GM18520 (cell line): Measurements from ENCODE around the gene PUM2.
A peak's percentile ranks its signal among the peaks of the same experiment; 100 is the strongest.

Source experiments
- ATAC-seq: cut with Tn5 transposase; IDR thresholded peaks from one replicate; pipeline ENCODE4 v1.9.1; 2021; ENCODE audit not compliant: unreplicated experiment

Gene PUM2

DNA sequence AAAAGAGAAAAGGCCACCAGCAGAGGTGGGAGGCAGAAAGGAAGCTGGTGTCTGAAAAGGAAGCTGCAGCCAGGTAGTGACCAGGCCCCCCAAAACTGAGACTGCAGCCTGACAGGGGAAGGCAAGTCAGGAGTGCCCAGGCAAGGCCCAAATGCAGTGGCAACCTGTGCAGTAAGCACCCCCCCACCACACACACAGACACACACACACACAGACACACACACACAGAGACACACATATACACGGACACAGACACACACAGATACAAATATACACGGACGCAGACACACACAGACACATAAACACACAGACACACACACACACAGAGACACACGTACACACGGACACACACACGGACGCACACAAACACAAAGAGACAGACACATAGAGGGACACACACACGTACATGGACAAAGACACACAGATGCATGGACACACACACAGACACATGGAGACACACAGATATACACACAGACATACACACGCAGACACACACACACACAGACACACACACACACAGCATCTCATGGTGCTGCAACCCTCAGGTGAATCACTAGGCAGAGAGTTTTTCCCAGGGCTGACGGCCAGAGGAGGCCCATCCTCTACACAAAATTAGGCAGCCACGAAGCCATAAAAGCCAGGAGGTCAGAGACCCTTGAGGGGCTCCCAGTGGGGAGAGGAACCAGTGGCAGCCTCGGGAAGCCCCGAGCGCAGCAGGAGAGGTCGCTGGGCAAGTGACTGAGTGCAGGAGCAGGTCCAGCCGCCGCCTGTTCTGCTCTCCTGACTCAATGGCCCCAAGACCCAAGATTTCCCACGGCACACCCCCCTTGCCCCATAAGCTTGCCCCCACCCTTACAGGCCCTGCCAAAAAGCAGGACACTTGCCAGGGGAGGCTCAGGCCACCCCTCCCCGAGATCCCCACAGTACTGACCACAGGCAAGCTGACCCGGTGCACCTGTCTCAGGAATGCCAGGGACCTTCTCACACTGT, 132.0 kb downstream of the PUM2 start:
- ATAC-seq, result no peak

- ATAC-seq, result no peak
Observed at GRCh38 chr2:20217041-20217970, 133.3 kb downstream of the PUM2 start.

DNA sequence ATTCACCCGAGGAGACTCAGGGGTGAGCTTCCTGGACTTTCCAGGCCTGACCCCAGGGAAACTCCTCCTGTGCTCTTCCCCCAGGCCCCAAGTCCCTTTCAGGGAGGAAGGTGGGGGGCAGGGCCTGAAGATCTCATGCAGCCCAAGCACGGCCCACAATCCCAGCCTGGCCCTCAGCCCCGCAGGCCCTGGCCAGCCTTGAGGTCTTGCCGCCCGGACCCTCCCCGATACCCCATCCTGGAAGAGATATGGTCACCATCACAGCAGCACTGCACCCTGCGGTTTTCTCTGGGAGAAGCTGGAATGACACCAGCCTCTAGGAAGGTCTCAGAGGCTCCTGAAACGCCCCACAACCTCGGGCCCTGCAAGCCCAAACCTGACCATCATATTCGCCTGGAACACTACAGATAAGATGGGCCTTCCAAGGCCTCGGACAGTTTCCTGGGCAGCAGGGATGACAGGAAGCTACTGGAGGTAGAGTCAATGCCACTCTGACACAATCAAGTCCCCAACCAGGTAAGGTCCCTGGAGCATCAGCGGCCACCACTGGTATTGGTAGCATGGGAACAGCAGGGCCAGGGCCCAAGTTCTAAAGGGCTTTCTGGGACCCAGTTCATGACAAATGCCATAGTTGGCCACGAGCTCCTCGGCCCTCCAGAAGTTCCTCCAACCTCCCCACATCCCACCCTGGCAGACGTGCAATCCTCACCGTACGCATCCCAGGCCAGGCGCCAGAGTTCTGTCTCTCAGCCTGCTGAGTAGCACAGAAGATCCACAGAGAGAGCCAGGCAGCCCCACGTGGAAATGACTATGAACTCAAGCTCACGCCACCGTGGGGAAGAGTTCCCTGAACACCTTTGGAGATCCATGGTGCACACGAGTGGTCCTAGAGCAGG, 134.3 kb downstream of the PUM2 start:
- no peak for ATAC-seq

DNA sequence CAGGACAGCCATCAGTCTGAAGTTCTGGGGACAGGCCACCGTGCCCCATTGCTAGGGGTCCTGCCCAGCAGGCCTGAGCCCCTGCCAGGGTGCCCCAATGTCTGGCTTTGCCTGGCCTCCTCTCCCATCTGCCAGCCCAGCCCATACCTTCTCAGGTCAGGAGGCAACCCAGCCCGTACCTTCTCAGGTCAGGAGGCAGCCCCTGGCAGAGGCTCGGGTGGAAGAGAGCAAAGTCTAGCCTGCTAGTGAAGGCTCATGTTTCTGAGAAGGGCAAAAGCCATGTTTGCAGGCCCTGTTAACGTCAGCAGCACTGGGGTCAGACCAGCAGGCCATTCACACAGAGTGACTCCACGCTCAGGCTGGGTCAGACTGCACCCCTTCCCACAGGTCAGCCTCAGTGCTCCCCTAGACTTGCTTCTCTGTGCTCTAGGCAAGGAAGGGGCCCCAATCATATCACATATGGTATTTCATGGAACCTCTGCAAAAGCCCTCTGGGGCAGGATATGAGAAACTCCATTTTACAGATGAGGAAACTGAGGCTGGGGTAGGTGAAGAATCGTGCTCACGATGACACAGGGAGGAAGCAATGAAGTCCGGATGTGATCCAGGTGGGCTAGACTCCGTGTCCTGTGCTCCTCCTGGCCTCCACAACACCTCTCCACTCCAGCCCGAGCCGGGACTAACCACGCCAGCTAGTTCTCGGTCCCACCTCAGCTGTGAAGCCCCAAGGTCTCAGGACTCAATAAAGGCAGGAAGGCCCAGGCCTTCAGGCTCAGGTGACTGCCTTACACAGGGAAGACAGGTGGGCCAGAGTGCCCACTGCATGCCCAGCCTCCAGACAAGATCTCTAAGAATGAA, 135.2 kb downstream of the PUM2 start:
- ATAC-seq, result no peak

DNA sequence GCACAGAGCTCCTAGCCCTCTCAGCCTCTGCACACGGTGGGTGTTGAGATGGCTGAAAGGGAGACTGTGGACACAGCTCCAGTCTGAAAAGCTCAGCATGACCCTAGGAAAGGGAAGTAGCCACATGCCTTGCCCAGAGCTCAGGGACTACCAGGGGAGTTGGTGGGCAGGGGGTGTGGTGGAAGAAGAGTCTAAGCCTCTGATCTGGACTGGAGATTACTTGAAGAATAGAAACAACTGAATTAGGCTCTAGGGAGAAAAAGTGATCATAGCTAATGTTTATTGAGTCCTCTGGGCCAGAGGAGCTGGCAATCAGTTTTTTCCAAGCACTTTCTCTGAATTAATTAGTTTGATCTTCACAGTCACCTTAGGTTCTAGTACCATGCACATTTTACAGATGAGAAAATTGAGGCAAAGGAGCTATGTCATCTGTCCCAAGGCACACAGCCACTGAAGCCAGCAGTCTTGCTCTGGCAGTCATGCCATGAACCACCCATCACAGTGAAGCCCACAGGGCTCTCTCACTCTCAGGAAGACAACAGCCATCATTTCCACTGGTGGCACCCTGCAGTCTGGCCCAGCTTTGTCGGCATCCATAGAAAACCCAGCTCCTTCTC, 136.0 kb downstream of the PUM2 start:
- no peak for ATAC-seq

DNA sequence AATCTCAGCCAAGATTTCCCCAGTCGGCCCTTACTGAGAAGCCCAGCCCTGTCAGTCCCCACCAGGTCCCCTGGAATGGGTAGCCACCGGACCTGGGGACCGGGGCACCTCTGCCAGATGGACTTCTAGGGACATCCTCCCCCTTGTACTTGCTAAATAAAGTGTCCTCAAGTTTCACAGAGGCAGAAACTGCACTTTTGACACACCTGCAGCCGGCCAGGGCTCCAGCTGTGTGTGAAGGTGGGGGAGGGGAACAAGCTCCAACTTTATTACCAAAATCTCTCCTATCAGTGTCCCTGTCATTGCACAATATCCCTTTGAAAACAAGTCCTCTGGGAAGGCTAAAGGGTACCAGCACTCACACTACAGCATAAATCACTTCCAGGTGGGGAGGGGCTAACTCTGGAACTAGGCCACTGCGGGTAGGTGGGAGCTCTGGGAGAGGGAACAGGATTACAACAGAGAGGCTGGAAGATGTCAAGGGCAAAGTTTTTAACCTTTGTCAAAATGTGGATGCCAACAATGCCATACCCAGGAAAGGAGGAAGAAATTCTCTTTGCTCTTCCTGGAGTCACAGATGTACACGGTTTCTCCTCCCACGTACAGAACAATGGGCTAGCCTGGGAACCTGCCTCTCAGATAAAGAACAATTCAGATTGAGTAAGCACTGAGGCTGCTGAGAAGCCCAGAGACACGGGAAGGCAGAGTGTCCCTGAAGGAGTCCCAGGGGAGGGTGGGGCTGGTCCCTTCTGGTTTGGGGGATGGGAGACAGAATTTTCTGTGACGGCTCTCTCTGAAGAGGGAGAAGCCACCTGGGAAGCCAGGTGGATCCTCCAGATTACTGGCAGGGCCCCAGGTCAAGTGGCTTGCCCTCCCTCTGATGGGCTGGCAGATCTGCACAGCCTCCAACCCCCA, 136.7 kb downstream of the PUM2 start:
- no peak for ATAC-seq

DNA sequence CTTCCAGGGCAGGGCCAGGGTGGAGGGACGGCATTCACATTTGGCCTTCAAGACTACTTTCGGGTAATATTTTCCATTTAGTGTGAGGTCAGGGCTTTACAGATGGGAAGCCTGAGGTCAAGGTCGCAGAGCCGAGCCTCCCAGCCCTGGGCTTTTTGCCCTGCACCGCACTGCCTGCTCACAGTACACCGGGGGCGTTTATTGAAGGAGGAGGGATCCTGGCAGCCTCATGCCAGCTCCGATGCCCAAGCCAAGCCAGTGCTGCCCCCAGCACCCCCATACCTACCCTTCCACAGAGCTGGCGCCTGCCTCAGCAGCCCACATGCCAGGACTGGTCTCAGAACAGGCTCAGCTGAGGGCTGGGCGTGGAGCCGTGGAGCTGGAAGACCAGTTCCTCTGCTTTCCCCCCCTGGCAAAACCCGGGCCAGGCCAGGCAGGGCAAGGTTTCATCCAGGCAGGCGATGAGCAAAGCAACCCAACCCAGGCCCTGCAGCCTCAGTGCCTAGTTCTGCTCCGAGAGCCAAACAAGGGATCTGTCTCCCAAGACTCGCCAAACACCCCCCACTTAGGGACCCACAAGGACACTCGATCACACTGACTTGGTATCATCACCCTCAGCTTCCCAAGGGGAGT, 137.7 kb downstream of the PUM2 start:
- no peak for ATAC-seq

DNA sequence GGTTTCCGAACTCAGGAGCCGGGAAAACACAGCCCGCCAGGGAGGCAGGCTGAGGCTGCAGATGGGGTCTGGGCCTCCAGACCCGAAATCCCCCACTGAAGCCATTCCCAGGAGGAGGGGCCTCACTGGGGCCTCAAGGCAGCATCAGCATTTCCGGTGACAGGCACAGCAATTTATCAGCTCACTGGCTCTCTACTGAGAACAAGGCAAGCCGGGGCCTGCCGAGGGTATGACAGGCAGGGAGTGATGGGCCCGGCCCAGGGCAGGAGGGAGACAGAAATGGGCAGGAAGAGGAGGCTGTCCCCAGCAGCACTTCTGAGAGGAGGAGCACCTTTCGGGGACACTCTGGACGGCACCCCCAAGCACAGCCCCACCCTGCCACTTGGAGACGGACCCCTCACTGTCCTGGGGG, 138.2 kb downstream of the PUM2 start:
- ATAC-seq, result peak; percentile 51

DNA sequence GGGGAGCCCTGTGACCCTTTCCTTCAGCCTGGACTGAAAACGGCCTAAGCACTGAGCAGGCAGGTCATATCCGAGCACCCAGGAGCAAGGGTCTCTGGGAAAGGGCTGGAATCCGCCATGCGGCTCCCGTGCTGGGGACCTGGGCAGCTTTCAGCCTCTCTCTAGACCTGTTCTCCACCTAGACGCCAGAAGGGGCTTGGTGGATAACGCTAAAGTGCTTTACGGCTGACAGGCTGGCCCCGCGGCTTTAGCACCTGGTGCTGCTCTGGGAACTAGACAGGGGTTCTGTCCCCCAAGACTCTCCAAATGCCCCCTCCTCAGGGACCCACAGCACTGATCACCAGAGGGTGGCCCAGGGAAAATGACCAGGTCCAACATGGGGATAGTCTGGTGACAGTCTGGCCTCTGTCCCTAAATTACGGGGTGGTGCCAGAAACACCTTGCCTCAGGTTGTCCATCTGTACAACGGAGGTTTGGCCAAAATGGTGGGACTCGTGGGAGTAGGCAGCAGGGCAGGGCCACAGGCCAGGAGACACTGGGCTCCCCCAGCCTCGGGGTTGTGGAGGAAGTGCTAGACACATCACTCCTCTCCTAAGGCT, 138.7 kb downstream of the PUM2 start:
- ATAC-seq, result no peak

DNA sequence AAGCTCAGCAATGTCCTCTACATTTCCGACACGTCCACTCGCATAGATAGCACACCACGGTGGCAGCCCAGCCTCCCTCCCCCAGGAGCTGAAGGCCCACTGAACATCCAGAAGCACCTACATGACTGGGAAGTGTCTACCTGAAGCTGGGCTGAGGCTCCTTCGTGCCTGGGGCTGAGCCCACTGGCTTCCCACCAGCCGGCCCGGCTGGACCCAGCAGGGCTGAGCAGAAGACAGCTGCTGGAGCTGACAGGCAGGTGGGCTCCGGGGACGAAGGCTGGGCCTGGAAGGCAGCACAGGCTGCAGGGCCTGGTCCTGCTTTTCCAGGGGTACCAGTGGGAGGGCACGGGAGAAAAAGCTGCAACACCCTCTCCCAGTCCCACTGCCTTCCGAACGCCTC, 139.2 kb downstream of the PUM2 start:
- ATAC-seq, result no peak

GRCh38 chr2:20210462-20210861, 140.2 kb downstream of the PUM2 start:
- no peak for ATAC-seq

DNA sequence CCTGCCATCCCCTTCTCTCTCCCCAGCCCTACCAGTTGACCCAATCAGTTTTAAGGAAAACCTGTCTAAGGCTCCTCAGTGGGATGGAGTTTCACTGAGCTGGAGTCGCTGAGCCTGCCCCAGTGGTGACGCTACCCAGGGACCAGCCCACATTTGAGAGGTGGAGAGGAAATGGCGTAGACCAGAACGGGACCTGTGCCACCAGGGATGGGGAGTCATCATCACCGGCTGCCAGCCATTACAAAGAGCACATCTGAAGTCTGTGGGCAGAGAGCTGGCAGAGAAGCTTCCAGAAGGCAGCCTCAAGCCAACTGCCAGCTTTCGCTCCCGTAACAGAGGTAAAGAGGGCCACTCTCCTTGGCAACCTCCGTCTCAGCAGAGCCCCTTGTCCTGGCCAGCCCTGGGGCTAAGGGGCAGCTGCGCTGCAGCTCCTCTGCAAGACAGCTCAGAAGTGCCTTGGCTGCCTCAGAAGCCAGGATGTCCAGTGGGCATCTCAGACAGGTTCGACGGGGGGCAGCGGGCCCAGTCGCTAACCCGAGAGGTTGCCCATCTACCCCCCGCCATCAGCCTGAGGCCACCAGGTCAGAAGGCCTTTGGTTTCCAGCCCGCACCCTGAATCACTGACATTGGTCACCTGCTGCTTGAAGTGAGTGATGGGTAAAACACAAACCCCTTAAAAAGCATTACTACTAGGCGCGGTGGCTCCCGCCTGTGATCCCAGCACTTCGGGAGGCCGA, 141.1 kb downstream of the PUM2 start:
- no peak for ATAC-seq

- no peak for ATAC-seq
Observed at GRCh38 chr2:20208476-20208859, 142.2 kb downstream of the PUM2 start.

GRCh38 chr2:20207051-20207450, 143.6 kb downstream of the PUM2 start:
- no peak for ATAC-seq

GRCh38 chr2:20205915-20206524, 144.6 kb downstream of the PUM2 start:
- ATAC-seq, result no peak

DNA sequence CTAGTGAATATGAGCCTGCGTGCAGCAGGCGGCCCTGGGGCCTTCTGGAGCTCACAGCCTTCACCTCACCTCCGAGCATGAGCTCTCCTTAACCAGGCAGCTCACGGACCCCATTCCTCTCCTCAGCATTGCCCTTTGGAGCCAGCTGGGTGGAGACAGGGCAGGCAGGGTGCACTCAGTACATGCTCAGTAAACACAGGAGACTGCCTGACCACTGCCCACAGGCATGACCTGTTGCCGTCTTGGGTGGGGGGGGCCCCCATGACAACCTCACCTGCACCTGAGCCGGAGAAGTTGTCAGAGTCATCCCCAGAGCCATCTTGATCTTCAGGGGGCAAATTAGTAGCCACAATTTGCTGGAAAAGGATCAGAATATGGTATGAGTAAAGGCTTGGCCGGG, 145.6 kb downstream of the PUM2 start:
- no peak for ATAC-seq
